OCI-LY1 (cell line): ENCODE measurements around the gene PLEKHA6.

Experiments used
- EZH2 ChIP-seq: fragments of 200-600 bp; sonication (generic), shearing (Covaris generic); IDR thresholded peaks from 2 replicates; pipeline ENCODE4 v1.8.0; 2017; ENCODE audit warnings: borderline replicate concordance, mixed run types, mild to moderate bottlenecking, antibody characterized with exemption, low read length, moderate library complexity, mixed read lengths
- TF ChIP-seq, protein P1 (sequence below): fragments of 200-600 bp; sonication (generic), shearing (Covaris generic); IDR thresholded peaks from 2 replicates; pipeline ENCODE4 v1.5.1; 2017; ENCODE audit warnings: mild to moderate bottlenecking, antibody characterized with exemption, low read length, moderate library complexity, mixed read lengths

DNA sequence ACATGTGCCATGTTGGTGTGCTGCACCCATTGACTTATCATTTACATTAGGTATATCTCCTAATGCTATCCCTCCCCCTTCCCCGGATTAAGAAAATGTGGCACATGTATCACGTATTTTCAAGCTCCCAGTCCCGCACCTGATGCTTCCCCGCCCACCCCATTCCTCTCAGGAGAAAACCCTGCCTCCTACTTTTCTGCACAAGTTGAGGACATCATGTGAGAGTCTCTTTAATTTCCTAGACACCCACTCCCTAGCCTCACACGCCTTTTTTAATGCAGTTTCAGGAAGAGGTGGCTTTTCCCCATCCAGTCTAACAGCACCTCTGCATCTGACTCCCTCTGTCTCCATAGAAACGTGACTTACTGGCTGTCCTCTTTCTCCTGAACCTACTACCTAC is 87.8 kb downstream of the PLEKHA6 start:
- TF ChIP-seq EZH2, result no peak
- TF ChIP-seq, protein P1, sequence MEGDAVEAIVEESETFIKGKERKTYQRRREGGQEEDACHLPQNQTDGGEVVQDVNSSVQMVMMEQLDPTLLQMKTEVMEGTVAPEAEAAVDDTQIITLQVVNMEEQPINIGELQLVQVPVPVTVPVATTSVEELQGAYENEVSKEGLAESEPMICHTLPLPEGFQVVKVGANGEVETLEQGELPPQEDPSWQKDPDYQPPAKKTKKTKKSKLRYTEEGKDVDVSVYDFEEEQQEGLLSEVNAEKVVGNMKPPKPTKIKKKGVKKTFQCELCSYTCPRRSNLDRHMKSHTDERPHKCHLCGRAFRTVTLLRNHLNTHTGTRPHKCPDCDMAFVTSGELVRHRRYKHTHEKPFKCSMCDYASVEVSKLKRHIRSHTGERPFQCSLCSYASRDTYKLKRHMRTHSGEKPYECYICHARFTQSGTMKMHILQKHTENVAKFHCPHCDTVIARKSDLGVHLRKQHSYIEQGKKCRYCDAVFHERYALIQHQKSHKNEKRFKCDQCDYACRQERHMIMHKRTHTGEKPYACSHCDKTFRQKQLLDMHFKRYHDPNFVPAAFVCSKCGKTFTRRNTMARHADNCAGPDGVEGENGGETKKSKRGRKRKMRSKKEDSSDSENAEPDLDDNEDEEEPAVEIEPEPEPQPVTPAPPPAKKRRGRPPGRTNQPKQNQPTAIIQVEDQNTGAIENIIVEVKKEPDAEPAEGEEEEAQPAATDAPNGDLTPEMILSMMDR, result no peak
